Measurements from ENCODE around the gene IMP4. TPM values are rescaled to one million over a fixed set of nuclear protein-coding genes. Genes with fewer than 3 reads are reported as not detected.

Gene IMP4
- total and polyA plus RNA-seq, 2 donors (not counting 3 experiments of a cell fraction or from before 2014, with no cell fraction given), result 74.0 to 149 TPM

- ChIA-PET POLR2A (interaction anchor here (0.7 kb wide), 1 partner anchor 34 kb away, joined by 3 read pairs; the partner anchor contains the start of gene IMP4), CTCF (interaction anchor here (0.8 to 2.8 kb wide), 2 partner anchors 9 to 13 kb away, joined by 3 to 9 read pairs; no protein-coding TSS in a partner anchor)
- H3K9ac ChIP-seq (replicated peaks; ENCODE audit: extremely low read depth, insufficient read depth, low read length), result no peak overlapping the region
- no peak overlapping the region for H2AFZ ChIP-seq (ENCODE audit: low read depth, low read length)
- no peaks in the 10 kb centered on the region for H4K20me1 ChIP-seq (replicated peaks; ENCODE audit: control insufficient read depth, extremely low read depth, insufficient read depth, low read length)
- H3K36me3 ChIP-seq (ENCODE audit: control insufficient read depth in 2 of 2, extremely low read depth in 1 of 2, insufficient read depth in 2 of 2, low read length in 2 of 2), result no peaks in the 10 kb centered on the region
- no peaks in the 10 kb centered on the region for H3K27me3 ChIP-seq (ENCODE audit: control insufficient read depth in 2 of 2, insufficient read depth in 2 of 2, low read length in 2 of 2)
- intact Hi-C loops (cut with micrococcal nuclease) (no loop called here), dilution Hi-C loops (cut with MboI; ENCODE audit: extremely low pct_ligation_motif_present, low sequenced_read_pairs) (no loop called here)
- H3K9me3 ChIP-seq (replicated peaks; ENCODE audit: control insufficient read depth, insufficient read depth, low read length), result no peaks in the 10 kb centered on the region
- BruUV-seq (replicated peaks), result no TSS peak
- no peak overlapping the region for H3K27ac ChIP-seq (ENCODE audit: insufficient read depth, low read depth, low read length)
- TF ChIP-seq MYC (IDR thresholded peaks at IDR 0.05; ENCODE audit: low read depth, low read length), result no peak
- no peak for TF ChIP-seq FOS (IDR thresholded peaks at IDR 0.05; ENCODE audit: borderline replicate concordance, insufficient read depth, low read length)
- TF ChIP-seq JUN (IDR thresholded peaks at IDR 0.05; ENCODE audit: borderline replicate concordance, insufficient read depth, insufficient read length, low read depth), result no peak
- TF ChIP-seq POLR2AphosphoS5 (IDR thresholded peaks at IDR 0.05; ENCODE audit: insufficient read depth, low read depth, low read length), result no peak
- no peak for TF ChIP-seq GATA2 (IDR thresholded peaks at IDR 0.05; ENCODE audit: insufficient read depth, insufficient read length, low read depth, low read length)
- TF ChIP-seq, protein P1, sequence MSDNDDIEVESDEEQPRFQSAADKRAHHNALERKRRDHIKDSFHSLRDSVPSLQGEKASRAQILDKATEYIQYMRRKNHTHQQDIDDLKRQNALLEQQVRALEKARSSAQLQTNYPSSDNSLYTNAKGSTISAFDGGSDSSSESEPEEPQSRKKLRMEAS (IDR thresholded peaks at IDR 0.05; ENCODE audit: insufficient read depth, insufficient read length), result no peak
- no peak for TF ChIP-seq CTCF (IDR thresholded peaks at IDR 0.05; ENCODE audit: extremely low read depth in 1 of 2, insufficient read depth in 1 of 2, low read depth in 1 of 2, low read length in 2 of 2)
- no peak for TF ChIP-seq EZH2 (IDR thresholded peaks at IDR 0.05; ENCODE audit: borderline replicate concordance, low read depth, low read length, severe bottlenecking)
- no peak for TF ChIP-seq POLR2A (IDR thresholded peaks at IDR 0.05; ENCODE audit: low read depth, low read length)
- no peak for DNase-seq (ENCODE audit: low read depth, low spot score)
- FAIRE-seq, result no peak
- no peak overlapping the region for H3K4me2 ChIP-seq (ENCODE audit: insufficient read depth, low read length)
- H3K4me1 ChIP-seq (ENCODE audit: control insufficient read depth, extremely low read depth, insufficient read depth, low read length), result peaks cover 9% of the 10 kb centered on the region
- peaks cover 5% of the 10 kb centered on the region for H3K79me2 ChIP-seq (ENCODE audit: control insufficient read depth, insufficient read depth, low read length)
- H3K4me3 ChIP-seq (replicated peaks in 1 of 3; ENCODE audit: insufficient read depth in 1 of 3, low read depth in 1 of 3, low read length in 3 of 3), result no peak overlapping the region
- H3K9me1 ChIP-seq (replicated peaks; ENCODE audit: control insufficient read depth, extremely low read depth, insufficient read depth, low read length), result no peaks in the 10 kb centered on the region
Measured at GRCh38 chr2:130376433-130377293, 34.0 kb downstream of the IMP4 start.

All from endothelial cell of umbilical vein (primary cell).